SU-DHL-6 (cell line): ENCODE data around the gene SLIT2.

Source experiments
- H2AFZ ChIP-seq: fragments of 200-600 bp; sonication (generic); 2 replicates; pipeline ENCODE4 v1.6.1; 2014; ENCODE audit warnings: low read depth, mild to moderate bottlenecking, moderate library complexity, mixed read lengths, antibody characterized with exemption, low read length; ENCODE audit not compliant: severe bottlenecking
- H3F3A ChIP-seq: fragments of 200-600 bp; shearing (Covaris generic); 2 replicates; pipeline ENCODE4 v1.6.0; 2016; ENCODE audit warnings: antibody characterized with exemption, mild to moderate bottlenecking; ENCODE audit not compliant: insufficient read depth
- H3K27ac ChIP-seq: fragments of 200-600 bp; sonication (generic); 2 replicates; pipeline ENCODE4 v1.5.1; 2016; ENCODE audit warnings: low read depth, mild to moderate bottlenecking, low read length, moderate library complexity, mixed read lengths
- H3K27me3 ChIP-seq: fragments of 200-600 bp; sonication (generic), shearing (Covaris generic); 2 replicates; pipeline ENCODE4 v1.6.0; 2014; ENCODE audit warnings: mild to moderate bottlenecking, low read length
- H3K36me3 ChIP-seq: fragments of 200-600 bp; sonication (generic); 2 replicates; pipeline ENCODE4 v1.6.1; 2014; ENCODE audit warnings: mild to moderate bottlenecking, low read length, mixed read lengths
- H3K4me2 ChIP-seq: fragments of 300-600, 200-600 bp; shearing (Covaris generic), sonication (generic); 2 replicates; pipeline ENCODE4 v1.6.0; 2014; ENCODE audit warnings: low read length, low read depth, mild to moderate bottlenecking; ENCODE audit not compliant: poor library complexity, severe bottlenecking
- H3K4me3 ChIP-seq: fragments of 200-600 bp; sonication (generic); 2 replicates; pipeline ENCODE4 v1.5.1; 2014; ENCODE audit warnings: antibody characterized with exemption, low read length, mild to moderate bottlenecking, mixed read lengths; ENCODE audit not compliant: insufficient read depth, poor library complexity, severe bottlenecking
- H3K79me2 ChIP-seq: fragments of 200-600 bp; sonication (generic); 2 replicates; pipeline ENCODE4 v1.6.1; 2014; ENCODE audit warnings: mild to moderate bottlenecking, low read length, moderate library complexity; ENCODE audit not compliant: insufficient read depth
- H3K9ac ChIP-seq: fragments of 200-600 bp; sonication (generic); 2 replicates; pipeline ENCODE4 v1.7.0; 2014; ENCODE audit warnings: mild to moderate bottlenecking, low read length
- H3K9me2 ChIP-seq: fragments of 200-600 bp; sonication (generic); replicated peaks from 2 replicates; pipeline ENCODE4 v1.6.1; 2014; ENCODE audit warnings: low read length; ENCODE audit not compliant: insufficient read depth
- H3K9me3 ChIP-seq: fragments of 200-600 bp; sonication (generic); 2 replicates; pipeline ENCODE4 v1.6.1; 2014; ENCODE audit warnings: low read length, mixed read lengths; ENCODE audit not compliant: insufficient read depth
- H4K20me1 ChIP-seq: fragments of 200-600 bp; sonication (generic); 2 replicates; pipeline ENCODE4 v1.6.1; 2014; ENCODE audit warnings: low read depth, mild to moderate bottlenecking, antibody characterized with exemption, low read length, moderate library complexity, mixed read lengths
- EZH2phosphoT487 ChIP-seq: fragments of 200-600 bp; sonication (generic), shearing (Covaris generic); conservative IDR thresholded peaks from 2 replicates; pipeline ENCODE4 v1.6.1; 2018; ENCODE audit warnings: mild to moderate bottlenecking, antibody characterized with exemption, low read length, moderate library complexity, mixed read lengths
- TF ChIP-seq, protein P1 (sequence below): fragments of 200-600 bp; sonication (generic); IDR thresholded peaks from one replicate; pipeline ENCODE4 v1.5.1; 2017; ENCODE audit warnings: antibody characterized with exemption, mild to moderate bottlenecking, low read length, moderate library complexity; ENCODE audit not compliant: insufficient read depth, poor library complexity, severe bottlenecking

The SLIT2 gene

DNA sequence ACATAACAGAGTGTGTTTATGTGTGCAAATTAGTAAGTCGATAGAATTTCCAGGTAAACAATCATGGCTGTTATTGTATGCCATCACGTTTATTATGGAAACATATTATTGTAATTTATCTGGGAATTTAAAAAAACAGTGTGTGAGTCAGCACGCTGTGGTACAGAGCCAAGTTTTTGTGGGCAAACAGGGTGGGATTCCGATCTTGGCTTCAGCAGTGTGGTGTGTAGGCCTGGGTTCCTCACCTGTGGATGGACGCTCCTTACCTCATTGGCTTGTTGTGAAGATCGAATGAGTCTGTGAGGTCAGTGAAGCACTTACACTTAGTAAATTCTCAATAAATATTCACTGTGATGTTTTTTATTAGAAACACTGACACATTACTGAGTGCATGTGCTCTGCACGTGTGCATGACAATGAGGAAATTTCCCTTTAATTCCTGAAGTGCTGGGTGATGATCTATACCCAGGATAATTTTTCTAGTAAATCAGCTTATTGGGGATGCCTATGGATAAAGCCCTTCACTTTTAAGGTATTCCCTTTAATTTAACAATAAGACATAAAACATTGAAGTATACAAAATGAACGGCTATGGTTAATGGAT, 36.4 kb downstream of the SLIT2 start:
- H3K4me2 ChIP-seq, result no peak overlapping the region
- H3K9ac ChIP-seq, result no peak overlapping the region
- no peak overlapping the region for H3K4me3 ChIP-seq
- no peaks in the 10 kb centered on the region for H4K20me1 ChIP-seq
- no peaks in the 10 kb centered on the region for H3K27me3 ChIP-seq
- no peaks in the 10 kb centered on the region for H3K9me3 ChIP-seq
- no peak overlapping the region for H3K27ac ChIP-seq
- H3K79me2 ChIP-seq, result no peaks in the 10 kb centered on the region
- H3K36me3 ChIP-seq, result no peaks in the 10 kb centered on the region
- H3F3A ChIP-seq, result no peaks in the 10 kb centered on the region
- no peak overlapping the region for H2AFZ ChIP-seq
- TF ChIP-seq EZH2phosphoT487, result no peak
- TF ChIP-seq, protein P1, sequence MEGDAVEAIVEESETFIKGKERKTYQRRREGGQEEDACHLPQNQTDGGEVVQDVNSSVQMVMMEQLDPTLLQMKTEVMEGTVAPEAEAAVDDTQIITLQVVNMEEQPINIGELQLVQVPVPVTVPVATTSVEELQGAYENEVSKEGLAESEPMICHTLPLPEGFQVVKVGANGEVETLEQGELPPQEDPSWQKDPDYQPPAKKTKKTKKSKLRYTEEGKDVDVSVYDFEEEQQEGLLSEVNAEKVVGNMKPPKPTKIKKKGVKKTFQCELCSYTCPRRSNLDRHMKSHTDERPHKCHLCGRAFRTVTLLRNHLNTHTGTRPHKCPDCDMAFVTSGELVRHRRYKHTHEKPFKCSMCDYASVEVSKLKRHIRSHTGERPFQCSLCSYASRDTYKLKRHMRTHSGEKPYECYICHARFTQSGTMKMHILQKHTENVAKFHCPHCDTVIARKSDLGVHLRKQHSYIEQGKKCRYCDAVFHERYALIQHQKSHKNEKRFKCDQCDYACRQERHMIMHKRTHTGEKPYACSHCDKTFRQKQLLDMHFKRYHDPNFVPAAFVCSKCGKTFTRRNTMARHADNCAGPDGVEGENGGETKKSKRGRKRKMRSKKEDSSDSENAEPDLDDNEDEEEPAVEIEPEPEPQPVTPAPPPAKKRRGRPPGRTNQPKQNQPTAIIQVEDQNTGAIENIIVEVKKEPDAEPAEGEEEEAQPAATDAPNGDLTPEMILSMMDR, result no peak
- no peaks in the 10 kb centered on the region for H3K9me2 ChIP-seq

DNA sequence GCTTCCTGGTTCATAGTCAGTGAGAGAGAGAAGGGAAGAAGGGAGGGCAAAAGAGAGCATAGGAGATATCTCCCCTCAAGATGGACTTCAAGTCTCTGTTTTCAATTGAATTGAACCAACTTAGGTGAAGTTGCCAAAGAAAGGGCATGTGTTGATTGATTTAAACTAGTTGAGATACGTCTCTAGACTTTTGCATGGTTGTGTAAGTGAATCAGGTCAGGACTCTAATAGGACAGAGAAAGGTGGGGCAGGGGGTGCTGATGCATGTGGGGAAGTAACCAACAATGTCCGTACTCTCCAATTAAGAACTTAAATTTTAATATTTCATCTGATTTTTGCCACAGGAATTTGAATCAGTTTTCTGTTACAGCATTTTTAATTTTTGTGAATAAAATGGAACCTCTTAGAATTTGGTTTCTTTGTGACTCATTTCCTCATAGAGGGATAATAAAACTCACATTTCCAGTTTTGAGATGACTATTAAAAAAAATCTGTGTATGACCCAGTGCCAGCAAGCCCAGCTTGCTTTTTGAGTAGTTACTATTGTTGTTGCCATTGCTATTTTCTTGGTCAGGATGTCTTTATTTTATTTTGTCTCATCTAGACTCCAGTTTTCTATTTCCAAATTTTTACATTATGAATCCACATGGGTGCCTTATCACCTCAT, 37.3 kb downstream of the SLIT2 start:
- Histone ChIP-seq H4K20me1 (no peaks in the 10 kb centered on the region), H3K4me3 (no peak overlapping the region), H3K4me2 (no peak overlapping the region), H3F3A (no peaks in the 10 kb centered on the region), H3K9me3 (no peaks in the 10 kb centered on the region), H3K27me3 (no peaks in the 10 kb centered on the region), H3K9me2 (no peaks in the 10 kb centered on the region), H3K9ac (no peak overlapping the region), H2AFZ (no peak overlapping the region), H3K79me2 (no peaks in the 10 kb centered on the region), H3K36me3 (no peaks in the 10 kb centered on the region), H3K27ac (no peak overlapping the region)
- TF ChIP-seq EZH2phosphoT487, result no peak
- TF ChIP-seq, protein P1, result no peak

DNA sequence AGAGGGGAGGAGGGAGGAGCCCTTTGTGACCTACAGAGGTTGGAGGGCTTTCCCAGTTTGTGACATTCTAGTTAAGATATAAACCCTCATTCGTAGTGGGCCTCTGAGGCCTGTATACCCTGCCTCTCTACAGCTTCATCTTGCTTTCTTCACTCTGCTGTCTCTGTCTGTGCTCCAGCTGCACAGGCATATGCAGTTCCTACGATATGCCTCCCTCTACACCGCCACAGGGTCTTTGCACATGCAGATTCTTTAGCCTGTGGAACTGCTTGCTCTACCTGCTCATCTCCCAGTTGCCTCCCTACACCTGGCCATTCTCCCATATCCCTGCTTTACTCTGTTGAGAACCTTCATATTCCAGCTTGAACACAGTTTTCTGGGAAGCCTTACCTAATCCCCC, 38.1 kb downstream of the SLIT2 start:
- Histone ChIP-seq H3K36me3 (no peaks in the 10 kb centered on the region), H3F3A (no peaks in the 10 kb centered on the region), H3K27me3 (no peaks in the 10 kb centered on the region), H3K9me3 (no peaks in the 10 kb centered on the region), H3K4me3 (no peak overlapping the region), H3K79me2 (no peaks in the 10 kb centered on the region), H3K9me2 (no peaks in the 10 kb centered on the region), H3K27ac (no peak overlapping the region), H2AFZ (no peak overlapping the region), H3K9ac (no peak overlapping the region), H4K20me1 (no peaks in the 10 kb centered on the region), H3K4me2 (no peak overlapping the region)
- TF ChIP-seq EZH2phosphoT487, result no peak
- TF ChIP-seq, protein P1, result no peak
